K562 (cell line): ENCODE results near the gene EXOC4. TPM values are rescaled to one million over a fixed set of nuclear protein-coding genes. Genes with fewer than 3 reads are reported as not detected.

Experiments
- ATAC-seq: fragments of 200-7000 bp; cut with Tn5 transposase; 3 replicates; pipeline ENCODE4 v1.9.1; 2020; ENCODE audit warnings: moderate library complexity
- BruUV-seq: library from RNA; stranded (reverse); fragments of 400-500 nt; replicated peaks from 2 replicates; lab custom pipeline; 2021; lab: Mats Ljungman, UMichigan
- CTCF ChIA-PET: fragments of 300-600 bp; formaldehyde crosslinking; extraction: SDS; loops from one replicate; lab custom pipeline; 2021; ENCODE audit warnings: low intra/inter-chr PET ratio; lab: Yijun Ruan, JAX
- POLR2A ChIA-PET: fragments of 300-600, 350-650 bp; sonication (Branson Sonifier 250); formaldehyde crosslinking; extraction: SDS; loops from one replicate; lab custom pipeline; 2021; ENCODE audit warnings: antibody characterized with exemption, inconsistent platforms; lab: Yijun Ruan, JAX
- DNase-seq, 4 experiments: peaks; one replicate each; pipeline versions ENCODE4 v3.0.0 to v3.0.0-alpha.2; 2011 to 2018; ENCODE audit warnings: low spot score in 3 of 4, mixed read lengths in 3 of 4; ENCODE audit errors: extremely low read depth in 1 of 4
- FAIRE-seq: peaks from 2 replicates; lab custom pipeline; 2011; peaks lifted over from hg19 to GRCh38; lab: Jason Lieb, UNC
- H2AFZ ChIP-seq: 2 replicates; pipeline ENCODE4 v1.6.0; 2011; ENCODE audit warnings: low read depth, low read length, control low read depth, inconsistent platforms
- H3K27ac ChIP-seq: fragments of 200-600 bp; 3 replicates; pipeline ENCODE4 v1.8.0; 2011; ENCODE audit warnings: low read depth, mild to moderate bottlenecking, control low read depth, inconsistent platforms, low read length, moderate library complexity, mixed read lengths; ENCODE audit errors: extremely low read depth
- H3K27me3 ChIP-seq, 2 experiments: fragments of 300-600 bp in 1 of 2; 2 replicates in 1 of 2; 3 replicates in 1 of 2; pipeline versions ENCODE4 v1.6.0 to v1.8.0; 2011; ENCODE audit warnings: inconsistent platforms in 2 of 2, low read length in 2 of 2, mild to moderate bottlenecking in 1 of 2, mixed read lengths in 1 of 2, moderate library complexity in 1 of 2; ENCODE audit not compliant: control insufficient read depth in 2 of 2, insufficient read depth in 2 of 2
- H3K36me3 ChIP-seq: fragments of 300-600 bp; 3 replicates; pipeline ENCODE4 v1.8.0; 2011; ENCODE audit warnings: mild to moderate bottlenecking, low read length, inconsistent platforms; ENCODE audit not compliant: control insufficient read depth, insufficient read depth
- H3K4me1 ChIP-seq, 2 experiments: fragments of 200-600 bp in 1 of 2; replicated peaks in 1 of 2; 2 replicates in 1 of 2; 3 replicates in 1 of 2; pipeline versions ENCODE4 v1.5.1 to v1.8.0; 2011; ENCODE audit warnings: inconsistent platforms in 2 of 2, low read length in 2 of 2, mild to moderate bottlenecking in 1 of 2, mixed read lengths in 1 of 2, moderate library complexity in 1 of 2; ENCODE audit not compliant: control insufficient read depth in 2 of 2, insufficient read depth in 2 of 2
- H3K4me2 ChIP-seq: 2 replicates; pipeline ENCODE4 v1.6.1; 2011; ENCODE audit warnings: low read length, control low read depth, inconsistent platforms, mixed read lengths; ENCODE audit not compliant: insufficient read depth
- H3K4me3 ChIP-seq: fragments of 200-600 bp; sonication (generic), shearing (Covaris generic); 2 replicates; pipeline ENCODE4 v1.5.1; 2016; ENCODE audit warnings: control low read depth, inconsistent platforms
- H3K79me2 ChIP-seq: fragments of 200-600 bp; 3 replicates; pipeline ENCODE4 v1.8.0; 2011; ENCODE audit warnings: low read length, inconsistent platforms; ENCODE audit not compliant: control insufficient read depth, insufficient read depth
- H3K9ac ChIP-seq, 2 experiments: 2 replicates each; pipeline versions ENCODE4 v1.6.0 to v1.6.1; 2011; ENCODE audit warnings: low read depth in 2 of 2, low read length in 2 of 2, control low read depth in 1 of 2, inconsistent platforms in 1 of 2, mild to moderate bottlenecking in 1 of 2, mixed read lengths in 1 of 2; ENCODE audit not compliant: insufficient read depth in 1 of 2
- H3K9me1 ChIP-seq: one replicate; pipeline ENCODE4 v1.6.0; 2011; ENCODE audit warnings: inconsistent platforms, mild to moderate bottlenecking, low read length, moderate library complexity; ENCODE audit not compliant: control insufficient read depth, insufficient read depth
- H3K9me3 ChIP-seq: replicated peaks from 2 replicates; pipeline ENCODE4 v1.5.1; 2011; ENCODE audit warnings: low read depth, low read length, inconsistent platforms; ENCODE audit not compliant: control insufficient read depth, insufficient read depth
- H4K20me1 ChIP-seq: replicated peaks from 2 replicates; pipeline ENCODE4 v1.6.1; 2011; ENCODE audit warnings: low read length, inconsistent platforms, mixed read lengths; ENCODE audit not compliant: control insufficient read depth, insufficient read depth
- KAT7 ChIP-seq: sonication (generic); formaldehyde crosslinking; IDR thresholded peaks from 2 replicates; pipeline ENCODE4 v1.8.0; 2022; ENCODE audit warnings: missing genetic modification reagents, mild to moderate bottlenecking, borderline replicate concordance
- NR3C1 ChIP-seq: sonication (generic); formaldehyde crosslinking; IDR thresholded peaks from 2 replicates; pipeline ENCODE4 v1.8.1; 2022; ENCODE audit warnings: missing genetic modification reagents
- RBBP5 ChIP-seq: fragments of 200-600 bp; sonication (generic); IDR thresholded peaks from 2 replicates; pipeline ENCODE4 v1.6.1; 2012; ENCODE audit warnings: borderline replicate concordance, mild to moderate bottlenecking, low read length, control low read depth, inconsistent platforms; ENCODE audit not compliant: insufficient read depth, poor library complexity, severe bottlenecking
- ZNF175 ChIP-seq: fragments of 200-800 bp; sonication (Bioruptor generic); IDR thresholded peaks from 2 replicates; pipeline ENCODE4 v1.6.1; 2016; ENCODE audit warnings: low read depth, mild to moderate bottlenecking, missing genetic modification characterization, missing compliant biosample characterization
- ZNF444 ChIP-seq: fragments of 250-450 bp; sonication (Bioruptor Pico); IDR thresholded peaks from 2 replicates; pipeline ENCODE4 v1.4.0; 2020; ENCODE audit warnings: mild to moderate bottlenecking, moderate library complexity
- WGBS: fragments of 100-300 bp; shearing (Covaris generic); methylation state at CpG from one replicate; pipeline ENCODE4 v1.1.6; 2016; ENCODE audit warnings: low coverage, mixed read lengths; ENCODE audit not compliant: insufficient coverage; ENCODE audit errors: missing lambda C conversion rate; 5-methylcytosine and 5-hydroxymethylcytosine counted together
- in situ Hi-C: fragments of 300-500 bp; cut with MboI; formaldehyde crosslinking; loops from 4 replicates; pipeline ENCODE4 v1.15.0; 2018; ENCODE audit warnings: inconsistent platforms, mixed read lengths
- intact Hi-C: fragments of 100-400 bp; cut with micrococcal nuclease; formaldehyde crosslinking; loops from 2 replicates; pipeline ENCODE4 v1.14.2; 2022
- polyA plus RNA-seq, 8 experiments: library from polyadenylated mRNA; depleted of rRNA in 4 of 8; stranded (reverse) in 5 of 8; unstranded in 3 of 8; fragments of >200 nt; fragmentation: Nextera tagmentation in 2 of 8; fragmentation: Illumina TruSeq in 1 of 8; extraction: Ambion mirVana in 2 of 8; extraction: Trizol in 1 of 8; gene quantifications; 2 replicates each; pipeline versions ENCODE4 v1.2.1 to v1.2.3, GENCODE V29; 2011 to 2014; ENCODE audit warnings: inconsistent platforms in 1 of 8, missing spikeins in 1 of 8
- total RNA-seq, 7 experiments: library from RNA; depleted of rRNA in 6 of 7; stranded (reverse); fragments of >200 nt in 6 of 7; fragmentation: Illumina TruSeq in 2 of 7; extraction: Trizol in 2 of 7; gene quantifications; 2 replicates each; pipeline versions ENCODE4 v1.2.1 to v1.2.3, GENCODE V29; 2011 to 2021; ENCODE audit warnings: low replicate concordance in 1 of 7
- TF ChIP-seq, protein P1 (sequence below): sonication (generic); formaldehyde crosslinking; IDR thresholded peaks from 2 replicates; pipeline ENCODE4 v1.8.0; 2023; ENCODE audit warnings: mild to moderate bottlenecking, missing genetic modification reagents

EXOC4 gene
- total and polyA plus RNA-seq, 9 of the 15 experiments (the other 6 are each of a cell fraction or from before 2014, with no cell fraction given), result 18.5 to 73.1 (median 46.6) TPM

DNA sequence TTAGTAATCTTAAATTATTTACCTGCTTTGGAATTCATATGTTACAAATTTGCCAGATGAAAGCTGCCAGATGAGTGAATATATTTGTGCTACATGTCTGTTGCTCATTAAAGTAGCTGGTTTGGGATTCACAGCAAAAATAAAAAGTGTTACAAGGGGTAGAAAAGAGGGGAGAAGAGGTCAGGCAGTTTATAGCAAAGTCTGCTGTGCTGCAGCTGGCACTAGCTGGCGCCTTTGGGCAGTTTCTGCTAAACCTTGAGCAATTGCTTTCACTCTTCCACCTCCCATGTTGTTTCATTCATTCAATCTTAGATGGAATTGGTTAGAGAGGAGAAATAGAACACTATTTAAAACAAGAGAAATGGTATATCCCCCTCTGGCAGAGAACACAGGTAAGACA lies 470.2 kb downstream of the EXOC4 start:
- Histone ChIP-seq H3K4me1 (no peaks in the 10 kb centered on the region), H3K4me3 (no peak overlapping the region), H3K36me3 (no peaks in the 10 kb centered on the region), H3K4me2 (no peak overlapping the region), H3K27me3 (no peaks in the 10 kb centered on the region), H3K9me3 (no peaks in the 10 kb centered on the region), H3K27ac (no peak overlapping the region), H3K9me1 (no peaks in the 10 kb centered on the region), H3K9ac (no peak overlapping the region)
- DNase-seq, result no peak
- CTCF ChIA-PET, result no interaction called here
- no peak for FAIRE-seq
- no peak for ATAC-seq
- no TSS peak for BruUV-seq
- TF ChIP-seq NR3C1 (CRISPR knock-in tag) (no peak), KAT7 (CRISPR knock-in tag) (no peak), ZNF175 (CRISPR knock-in tag) (0 out of 2 replicates have a peak, but pooled peaks have one; percentile 31), RBBP5 (no peak), ZNF444 (no peak)
- TF ChIP-seq, protein P1, sequence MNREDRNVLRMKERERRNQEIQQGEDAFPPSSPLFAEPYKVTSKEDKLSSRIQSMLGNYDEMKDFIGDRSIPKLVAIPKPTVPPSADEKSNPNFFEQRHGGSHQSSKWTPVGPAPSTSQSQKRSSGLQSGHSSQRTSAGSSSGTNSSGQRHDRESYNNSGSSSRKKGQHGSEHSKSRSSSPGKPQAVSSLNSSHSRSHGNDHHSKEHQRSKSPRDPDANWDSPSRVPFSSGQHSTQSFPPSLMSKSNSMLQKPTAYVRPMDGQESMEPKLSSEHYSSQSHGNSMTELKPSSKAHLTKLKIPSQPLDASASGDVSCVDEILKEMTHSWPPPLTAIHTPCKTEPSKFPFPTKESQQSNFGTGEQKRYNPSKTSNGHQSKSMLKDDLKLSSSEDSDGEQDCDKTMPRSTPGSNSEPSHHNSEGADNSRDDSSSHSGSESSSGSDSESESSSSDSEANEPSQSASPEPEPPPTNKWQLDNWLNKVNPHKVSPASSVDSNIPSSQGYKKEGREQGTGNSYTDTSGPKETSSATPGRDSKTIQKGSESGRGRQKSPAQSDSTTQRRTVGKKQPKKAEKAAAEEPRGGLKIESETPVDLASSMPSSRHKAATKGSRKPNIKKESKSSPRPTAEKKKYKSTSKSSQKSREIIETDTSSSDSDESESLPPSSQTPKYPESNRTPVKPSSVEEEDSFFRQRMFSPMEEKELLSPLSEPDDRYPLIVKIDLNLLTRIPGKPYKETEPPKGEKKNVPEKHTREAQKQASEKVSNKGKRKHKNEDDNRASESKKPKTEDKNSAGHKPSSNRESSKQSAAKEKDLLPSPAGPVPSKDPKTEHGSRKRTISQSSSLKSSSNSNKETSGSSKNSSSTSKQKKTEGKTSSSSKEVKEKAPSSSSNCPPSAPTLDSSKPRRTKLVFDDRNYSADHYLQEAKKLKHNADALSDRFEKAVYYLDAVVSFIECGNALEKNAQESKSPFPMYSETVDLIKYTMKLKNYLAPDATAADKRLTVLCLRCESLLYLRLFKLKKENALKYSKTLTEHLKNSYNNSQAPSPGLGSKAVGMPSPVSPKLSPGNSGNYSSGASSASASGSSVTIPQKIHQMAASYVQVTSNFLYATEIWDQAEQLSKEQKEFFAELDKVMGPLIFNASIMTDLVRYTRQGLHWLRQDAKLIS (CRISPR knock-in tag), result no peak
- TF ChIP-seq, all 486 proteins: peak for 1
- in situ Hi-C loops, result no loop called here
- H3K79me2 ChIP-seq, result no peaks in the 10 kb centered on the region
- intact Hi-C loops, result no loop called here
- H4K20me1 ChIP-seq, result no peaks in the 10 kb centered on the region
- no peak overlapping the region for H2AFZ ChIP-seq
- POLR2A ChIA-PET, result interaction anchor here (0.6 to 0.7 kb wide), 3 partner anchors 167 to 1828 kb away, joined by 3 read pairs; no protein-coding TSS in a partner anchor
- WGBS, result 19% methylated on average over 1 of the region's 1 CpG
